Measurements from ENCODE around the gene NT5DC1.

- TF ChIP-seq, protein P1, sequence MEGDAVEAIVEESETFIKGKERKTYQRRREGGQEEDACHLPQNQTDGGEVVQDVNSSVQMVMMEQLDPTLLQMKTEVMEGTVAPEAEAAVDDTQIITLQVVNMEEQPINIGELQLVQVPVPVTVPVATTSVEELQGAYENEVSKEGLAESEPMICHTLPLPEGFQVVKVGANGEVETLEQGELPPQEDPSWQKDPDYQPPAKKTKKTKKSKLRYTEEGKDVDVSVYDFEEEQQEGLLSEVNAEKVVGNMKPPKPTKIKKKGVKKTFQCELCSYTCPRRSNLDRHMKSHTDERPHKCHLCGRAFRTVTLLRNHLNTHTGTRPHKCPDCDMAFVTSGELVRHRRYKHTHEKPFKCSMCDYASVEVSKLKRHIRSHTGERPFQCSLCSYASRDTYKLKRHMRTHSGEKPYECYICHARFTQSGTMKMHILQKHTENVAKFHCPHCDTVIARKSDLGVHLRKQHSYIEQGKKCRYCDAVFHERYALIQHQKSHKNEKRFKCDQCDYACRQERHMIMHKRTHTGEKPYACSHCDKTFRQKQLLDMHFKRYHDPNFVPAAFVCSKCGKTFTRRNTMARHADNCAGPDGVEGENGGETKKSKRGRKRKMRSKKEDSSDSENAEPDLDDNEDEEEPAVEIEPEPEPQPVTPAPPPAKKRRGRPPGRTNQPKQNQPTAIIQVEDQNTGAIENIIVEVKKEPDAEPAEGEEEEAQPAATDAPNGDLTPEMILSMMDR (IDR thresholded peaks at IDR 0.05) = no peak
- no peak for TF ChIP-seq TAF1 (IDR thresholded peaks at IDR 0.05; ENCODE audit: borderline replicate concordance, low read depth, low read length)
- TF ChIP-seq RAD21 (IDR thresholded peaks at IDR 0.05; ENCODE audit: low read length) = no peak
- TF ChIP-seq SIN3A (IDR thresholded peaks at IDR 0.05; ENCODE audit: borderline replicate concordance, low read depth, low read length) = no peak
- no peak for TF ChIP-seq SMC3 (IDR thresholded peaks at IDR 0.05; ENCODE audit: low read depth, low read length)
- TF ChIP-seq EZH2phosphoT487 (IDR thresholded peaks at IDR 0.05; ENCODE audit: borderline replicate concordance, low read depth) = no peak
Observed at GRCh38 chr6:116280933-116281316, 180.3 kb downstream of the NT5DC1 start.
